AG09319 (cell line): Measurements from ENCODE around the gene TYW1.
A peak's percentile ranks its signal among the peaks of the same experiment; 100 is the strongest.
"Not testable (repeated sequence)": the region's sequence is repeated elsewhere in the genome, so short reads cannot be mapped to it uniquely, and the experiment has no call there.

Experiments
- DNase-seq: peaks from one replicate; pipeline ENCODE4 v3.0.0-alpha.2; 2010; ENCODE audit warnings: low read depth; ENCODE audit errors: extremely low read depth
- TF ChIP-seq, protein P1 (sequence below): IDR thresholded peaks from 2 replicates; pipeline ENCODE4 v1.5.1; 2011; ENCODE audit warnings: low read depth, mild to moderate bottlenecking, inconsistent platforms, low read length, moderate library complexity

TYW1 gene

DNA sequence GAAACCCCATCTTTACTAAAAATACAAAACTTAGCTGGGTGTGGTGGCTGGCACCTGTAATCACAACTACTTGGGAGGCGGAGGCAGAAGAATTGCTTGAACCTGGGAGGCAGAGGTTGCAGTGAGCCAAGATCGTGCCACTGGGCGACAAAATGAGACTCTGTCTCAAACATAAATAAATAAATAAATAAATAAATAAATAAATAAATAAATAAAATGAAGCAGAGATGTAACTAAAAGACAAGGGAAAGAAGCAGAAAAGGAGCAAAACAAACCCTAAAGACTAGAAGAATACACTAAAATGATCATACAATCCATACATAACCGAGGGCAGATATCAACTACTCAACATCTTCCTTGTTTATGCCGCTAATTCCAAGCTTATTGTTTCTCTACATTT is 209.8 kb downstream of the TYW1 start:
- TF ChIP-seq, protein P1, sequence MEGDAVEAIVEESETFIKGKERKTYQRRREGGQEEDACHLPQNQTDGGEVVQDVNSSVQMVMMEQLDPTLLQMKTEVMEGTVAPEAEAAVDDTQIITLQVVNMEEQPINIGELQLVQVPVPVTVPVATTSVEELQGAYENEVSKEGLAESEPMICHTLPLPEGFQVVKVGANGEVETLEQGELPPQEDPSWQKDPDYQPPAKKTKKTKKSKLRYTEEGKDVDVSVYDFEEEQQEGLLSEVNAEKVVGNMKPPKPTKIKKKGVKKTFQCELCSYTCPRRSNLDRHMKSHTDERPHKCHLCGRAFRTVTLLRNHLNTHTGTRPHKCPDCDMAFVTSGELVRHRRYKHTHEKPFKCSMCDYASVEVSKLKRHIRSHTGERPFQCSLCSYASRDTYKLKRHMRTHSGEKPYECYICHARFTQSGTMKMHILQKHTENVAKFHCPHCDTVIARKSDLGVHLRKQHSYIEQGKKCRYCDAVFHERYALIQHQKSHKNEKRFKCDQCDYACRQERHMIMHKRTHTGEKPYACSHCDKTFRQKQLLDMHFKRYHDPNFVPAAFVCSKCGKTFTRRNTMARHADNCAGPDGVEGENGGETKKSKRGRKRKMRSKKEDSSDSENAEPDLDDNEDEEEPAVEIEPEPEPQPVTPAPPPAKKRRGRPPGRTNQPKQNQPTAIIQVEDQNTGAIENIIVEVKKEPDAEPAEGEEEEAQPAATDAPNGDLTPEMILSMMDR, result no peak
- DNase-seq, result no peak

DNA sequence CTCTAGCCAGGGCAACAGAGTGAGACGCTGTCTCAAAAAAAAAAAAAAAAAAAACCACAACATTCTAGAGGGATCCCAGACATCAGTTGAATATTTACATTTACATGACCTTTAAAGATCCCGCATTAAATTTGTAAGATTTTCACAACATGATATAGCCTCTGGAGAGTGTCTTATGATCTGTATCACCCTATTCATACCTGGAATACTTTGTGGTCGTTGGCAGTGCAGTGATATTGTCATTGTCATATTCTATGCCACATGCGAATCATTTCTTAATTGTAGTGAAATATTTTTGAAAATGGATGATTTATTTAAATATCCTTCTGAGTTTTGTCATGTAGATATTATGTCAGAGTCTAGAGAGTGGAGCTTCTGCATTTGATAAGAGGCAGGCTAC is 212.0 kb downstream of the TYW1 start:
- DNase-seq, result not testable (repeated sequence)

DNA sequence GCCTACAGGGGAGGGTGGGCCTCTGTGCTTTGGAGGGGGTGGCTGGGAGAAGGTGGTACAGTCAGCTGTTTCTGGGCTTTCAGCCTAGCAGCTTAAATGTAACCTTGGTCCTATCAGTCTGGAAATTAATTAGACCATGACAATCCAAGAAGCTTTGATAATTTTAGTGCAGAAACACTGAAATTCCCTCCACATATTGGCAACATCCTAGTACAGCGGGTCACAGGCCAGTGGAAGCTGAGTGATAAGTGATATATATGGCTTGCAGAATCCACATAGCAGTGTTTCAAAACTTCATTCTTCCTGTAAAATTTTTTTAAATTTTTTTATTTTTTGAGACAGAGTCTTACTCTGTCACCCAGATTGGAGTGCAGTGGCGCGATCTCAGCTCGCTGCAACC is 212.6 kb downstream of the TYW1 start:
- TF ChIP-seq, protein P1, result no peak
- DNase-seq, result no peak

DNA sequence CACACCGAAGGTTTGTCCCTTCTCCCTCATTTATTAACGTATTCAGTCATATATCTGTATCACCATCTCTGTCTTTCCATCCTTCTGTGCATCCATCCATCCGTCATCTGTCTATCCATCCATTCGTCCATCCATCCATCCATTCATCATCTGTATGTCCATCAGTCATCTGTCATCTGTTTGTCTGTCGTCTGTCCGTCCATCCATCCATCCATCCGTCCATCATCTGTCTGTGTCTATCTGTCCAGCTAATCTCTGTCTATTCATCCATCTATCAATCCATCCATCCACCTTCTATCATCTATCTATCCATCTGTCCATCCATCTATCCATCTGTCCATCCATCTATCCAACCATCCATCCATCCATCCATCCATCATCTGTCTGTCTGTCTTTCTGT is 213.9 kb downstream of the TYW1 start:
- TF ChIP-seq, protein P1, result no peak
- DNase-seq, result no peak

DNA sequence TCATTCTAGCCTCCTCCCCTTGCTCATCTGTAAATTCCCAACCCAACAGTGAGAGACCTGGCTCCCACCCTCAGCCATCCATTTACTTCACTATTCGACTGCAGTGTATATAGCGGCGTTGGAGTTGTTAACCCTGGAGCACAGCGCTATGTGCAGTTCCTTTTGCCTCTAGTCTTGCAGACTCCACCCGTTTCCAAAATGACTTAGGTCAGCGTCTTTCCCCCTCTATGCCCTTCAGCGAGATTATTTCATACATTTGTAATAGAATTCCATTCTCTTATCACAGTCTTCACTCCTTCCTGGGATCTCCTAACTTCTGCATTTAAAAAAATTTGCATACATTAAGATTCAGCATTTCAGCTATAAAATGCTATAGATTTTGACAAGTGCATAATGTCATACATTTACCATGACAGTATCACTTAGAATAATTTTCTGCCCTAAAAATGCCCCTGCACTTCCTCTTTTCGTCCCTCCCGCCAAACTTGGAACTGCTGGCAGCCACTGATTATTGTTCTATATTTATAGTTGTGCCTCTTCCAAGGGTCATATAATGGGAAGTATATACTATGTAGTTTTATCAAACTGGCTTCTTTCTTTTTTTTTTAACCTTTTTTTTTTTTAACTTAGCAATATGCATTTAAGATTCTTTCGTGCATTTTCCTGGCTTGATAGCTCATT is 215.2 kb downstream of the TYW1 start:
- DNase-seq, result not testable (repeated sequence)

DNA sequence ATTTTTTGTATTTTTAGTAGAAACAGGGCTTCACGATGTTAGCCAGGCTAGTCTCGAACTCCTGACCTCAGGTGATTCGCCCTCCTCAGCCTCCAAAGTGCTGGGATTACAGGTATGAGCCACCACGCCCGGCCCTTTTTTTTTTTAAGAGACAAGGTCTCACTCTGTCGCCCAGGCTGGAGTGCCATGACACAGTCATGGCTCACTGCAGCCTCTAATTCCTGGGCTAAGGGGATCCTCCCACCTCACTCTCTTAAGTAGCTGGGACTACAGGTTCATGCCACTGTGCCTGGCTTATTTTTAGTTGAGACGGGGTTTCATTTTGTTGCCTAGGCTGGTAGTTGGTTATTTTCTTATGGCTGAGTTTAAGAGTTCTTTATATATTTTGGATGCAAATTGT is 216.4 kb downstream of the TYW1 start:
- not testable (repeated sequence) for DNase-seq

DNA sequence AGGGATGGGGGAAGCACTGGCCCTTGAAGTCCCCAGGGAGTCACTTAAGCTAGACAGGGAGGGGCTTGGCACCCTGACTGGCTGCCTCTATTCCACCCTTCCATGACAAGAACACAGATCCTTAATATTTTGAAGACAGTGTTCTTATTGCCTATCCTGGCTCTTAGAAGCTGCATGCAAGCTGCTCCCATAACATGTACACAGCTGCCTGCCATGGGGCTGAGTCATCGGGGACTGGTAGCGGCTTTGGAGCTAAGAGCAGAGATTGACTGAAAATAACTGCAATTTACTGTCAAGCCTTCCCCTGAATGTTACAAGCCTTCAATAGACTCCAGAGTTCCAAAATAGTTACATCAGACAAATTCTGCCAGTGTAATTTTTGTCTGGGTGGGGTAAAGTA is 226.9 kb downstream of the TYW1 start:
- DNase-seq, result peak; percentile 2

DNA sequence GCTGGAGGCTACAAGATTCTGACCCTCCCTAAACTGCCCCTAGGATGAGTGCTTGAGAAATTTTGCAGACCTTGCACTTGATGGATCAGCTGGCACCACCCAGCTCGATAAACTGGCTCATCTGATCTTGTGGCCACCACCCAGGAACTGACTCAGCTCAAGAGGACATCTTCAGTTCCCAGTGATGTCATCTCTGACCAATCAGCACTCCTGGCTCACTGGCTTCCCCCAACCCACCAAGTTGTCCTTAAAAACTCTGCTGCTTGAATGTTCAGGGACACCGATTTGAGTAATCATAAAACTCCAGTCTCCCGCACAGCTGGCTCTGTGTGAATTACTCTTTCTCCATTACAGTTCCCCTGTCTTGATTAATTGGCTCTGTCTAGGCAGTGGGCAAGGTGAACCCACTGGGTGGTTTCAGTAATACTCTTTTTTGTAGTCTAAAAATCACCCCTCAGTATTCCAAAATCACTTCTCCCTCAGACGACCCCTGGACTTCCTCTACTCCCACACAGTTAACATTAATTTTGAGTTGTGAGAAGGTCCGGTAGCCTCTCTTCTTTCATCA is 229.8 kb downstream of the TYW1 start:
- DNase-seq, result peak; percentile 3

DNA sequence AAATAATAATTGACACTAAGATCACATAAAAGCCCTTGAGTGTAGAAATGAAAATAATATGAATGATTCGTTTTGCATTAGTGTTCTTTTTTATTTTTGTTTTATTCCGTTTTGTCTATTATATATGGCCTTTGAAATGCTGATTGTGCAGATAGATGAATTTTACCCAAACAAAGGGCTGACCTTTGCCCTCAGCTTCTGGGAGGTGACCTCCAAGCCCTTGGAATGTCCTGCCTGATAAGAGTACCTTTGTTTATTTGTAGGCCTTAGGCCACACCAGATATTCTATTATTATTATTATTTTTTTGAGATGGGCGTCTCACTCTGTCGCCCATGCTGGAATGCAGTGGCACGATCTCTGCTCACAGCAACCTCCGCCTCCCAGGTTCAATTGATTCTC is 230.3 kb downstream of the TYW1 start:
- not testable (repeated sequence) for DNase-seq

DNA sequence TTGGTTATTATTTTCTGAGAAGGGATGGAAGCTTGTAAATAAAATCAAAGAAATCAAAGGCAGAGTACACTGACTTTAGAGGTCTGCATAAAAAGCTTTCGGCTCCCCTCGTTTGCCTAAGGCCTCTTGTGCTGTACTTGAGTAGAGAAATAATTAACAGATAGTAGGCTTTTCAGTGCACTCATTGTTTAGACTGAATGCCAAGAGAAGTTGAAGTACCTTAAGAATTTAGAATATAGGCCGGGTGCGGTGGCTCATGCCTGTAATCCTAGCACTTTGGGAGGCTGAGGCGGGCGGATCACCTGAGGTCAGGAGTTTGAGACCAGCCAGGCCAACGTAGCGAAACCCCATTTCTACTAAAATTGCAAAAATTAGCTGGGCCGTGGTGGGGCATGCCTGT is 232.4 kb downstream of the TYW1 start:
- DNase-seq, result not testable (repeated sequence)

DNA sequence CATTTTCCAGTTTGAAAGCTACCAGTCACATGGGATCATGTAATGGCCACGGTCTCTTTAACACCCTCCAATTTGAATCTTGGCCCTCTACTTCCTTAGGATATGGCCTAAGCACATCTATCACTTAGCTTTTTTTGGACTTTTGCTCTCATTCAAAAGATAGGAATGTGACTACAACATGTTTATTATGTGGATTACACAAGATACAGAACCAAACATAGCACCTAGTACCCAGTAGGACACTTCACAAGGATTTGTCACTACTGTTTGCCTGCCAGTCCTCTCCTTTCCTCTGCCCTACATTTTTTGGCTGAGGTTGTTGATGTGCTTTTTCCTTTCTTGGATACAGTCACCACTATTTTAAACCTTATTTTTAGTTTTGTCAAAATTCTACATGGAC is 233.4 kb downstream of the TYW1 start:
- not testable (repeated sequence) for DNase-seq

DNA sequence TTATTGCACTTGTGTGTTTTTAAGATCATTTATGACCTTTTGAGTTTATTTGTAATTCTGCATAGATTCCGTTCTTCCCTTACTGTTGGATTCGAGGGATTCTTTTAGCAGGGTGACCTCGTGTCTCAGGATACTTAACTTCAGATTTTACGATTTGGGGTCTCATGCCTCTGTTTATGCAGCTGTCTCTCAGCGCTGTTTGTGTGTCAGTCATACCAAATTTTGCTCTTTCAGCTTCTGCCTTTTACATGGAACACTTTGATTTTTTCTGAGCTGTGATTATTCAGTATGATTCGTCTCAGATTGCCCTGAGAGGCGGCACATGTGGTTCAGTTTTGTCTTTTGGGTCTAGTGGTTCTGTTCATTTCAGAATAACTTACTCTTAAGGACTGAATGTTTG is 236.9 kb downstream of the TYW1 start:
- not testable (repeated sequence) for DNase-seq

DNA sequence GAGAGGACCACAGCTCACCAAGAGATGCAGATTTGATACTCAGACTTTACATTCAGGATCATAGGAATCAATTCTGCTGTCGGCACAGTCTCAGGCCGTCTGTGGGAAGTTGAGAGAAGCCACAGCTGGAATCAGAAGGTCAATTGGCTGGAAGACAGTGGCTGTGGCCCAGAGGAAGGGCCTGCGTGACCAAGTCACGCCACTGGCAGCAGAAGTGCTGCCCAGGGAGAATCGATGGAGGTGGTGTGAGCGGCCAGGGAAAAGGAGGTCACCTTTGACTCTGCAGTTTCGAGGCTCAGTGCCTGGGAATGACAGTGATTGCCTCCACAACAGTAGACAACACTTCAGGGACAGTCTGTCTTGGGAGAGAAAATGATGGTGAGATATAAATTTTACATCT is 239.6 kb downstream of the TYW1 start:
- DNase-seq, result not testable (repeated sequence)

DNA sequence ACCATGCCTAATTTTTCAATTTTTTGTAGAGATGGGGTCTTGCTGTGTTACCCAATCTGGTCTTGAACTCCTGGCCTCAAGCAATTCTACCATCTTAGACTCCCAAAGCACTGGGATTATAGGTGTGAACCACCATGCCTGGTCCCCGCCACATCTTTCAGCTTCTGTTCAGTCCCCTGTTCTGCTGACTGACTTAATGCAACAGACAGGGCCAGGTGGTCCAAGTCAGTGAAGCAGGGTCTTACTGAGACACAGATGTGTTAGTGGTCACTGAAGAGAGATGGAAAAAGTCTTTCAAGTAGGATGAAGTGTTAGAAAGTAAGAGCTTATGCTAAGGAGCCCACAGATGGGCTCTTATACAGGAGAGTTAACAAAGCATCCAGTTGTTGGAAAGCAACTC is 246.2 kb downstream of the TYW1 start:
- DNase-seq, result not testable (repeated sequence)

DNA sequence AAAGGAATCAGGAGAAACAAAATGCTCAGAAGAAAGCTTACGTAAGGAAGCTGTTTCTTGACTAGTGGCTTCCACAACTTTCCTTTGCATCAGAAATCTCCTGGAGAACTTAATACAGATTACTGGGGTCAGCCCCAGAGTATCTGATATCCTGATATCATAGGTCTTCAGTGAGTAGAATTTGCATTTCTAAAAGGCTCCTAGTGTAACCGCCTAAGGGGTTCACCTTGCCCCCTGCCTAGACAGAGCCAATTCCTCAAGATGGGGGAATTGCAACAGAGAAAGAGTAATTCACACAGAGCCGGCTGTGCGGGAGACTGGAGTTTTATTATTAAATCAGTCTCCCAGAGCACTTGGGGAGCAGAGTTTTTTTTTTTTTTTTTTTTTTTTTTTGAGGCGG is 251.7 kb downstream of the TYW1 start:
- DNase-seq, result not testable (repeated sequence)
